Stimulated activated CD8-positive, alpha-beta memory T cell treated with anti-CD3 and anti-CD28 coated beads, Interleukin-12 subunit alpha, Interleukin-12 subunit beta, amount 100 ng/mL, for 24 hours (primary cell): ENCODE results near the gene S100A4.
"Not testable (repeated sequence)": the region's sequence is repeated elsewhere in the genome, so short reads cannot be mapped to it uniquely, and the experiment has no call there.

Experiments
- DNase-seq: peaks from one replicate; pipeline ENCODE4 v3.0.0-alpha.2; 2020; ENCODE audit errors: extremely low read depth

S100A4 gene

GRCh38 chr1:153545067-153546055 lies at the start of gene S100A4:
Gene S100A4 (minus strand): TSS chr1:153545806. CDS start chr1:153544794, 1,012 bp downstream.
- DNase-seq = peak; percentile 79

- DNase-seq = no peak
These were observed 47.1 kb upstream of the S100A4 start for GRCh38 chr1:153592748-153593147.

- DNase-seq = no peak
These were observed 42.9 kb upstream of the S100A4 start for GRCh38 chr1:153588482-153588881.

GRCh38 chr1:153588033-153588432 lies 42.4 kb upstream of the S100A4 start:
- DNase-seq = not testable (repeated sequence)

- DNase-seq = no peak
These were observed 41.7 kb upstream of the S100A4 start for GRCh38 chr1:153587314-153587713.

GRCh38 chr1:153586347-153586746 lies 40.7 kb upstream of the S100A4 start:
- no peak for DNase-seq

GRCh38 chr1:153585006-153585405 lies 39.4 kb upstream of the S100A4 start:
- no peak for DNase-seq

GRCh38 chr1:153583976-153584375 lies 38.4 kb upstream of the S100A4 start:
- no peak for DNase-seq

GRCh38 chr1:153583514-153583913 lies 37.9 kb upstream of the S100A4 start:
- DNase-seq = not testable (repeated sequence)

GRCh38 chr1:153582836-153583235 lies 37.2 kb upstream of the S100A4 start:
- DNase-seq = not testable (repeated sequence)

GRCh38 chr1:153578936-153579335 lies 33.3 kb upstream of the S100A4 start:
- DNase-seq = no peak

GRCh38 chr1:153578490-153578889 lies 32.9 kb upstream of the S100A4 start:
- no peak for DNase-seq

- no peak for DNase-seq
These were observed 32.0 kb upstream of the S100A4 start for GRCh38 chr1:153577624-153578051.

GRCh38 chr1:153577138-153577537 lies 31.5 kb upstream of the S100A4 start:
- DNase-seq = no peak

GRCh38 chr1:153575497-153575896 lies 29.9 kb upstream of the S100A4 start:
- not testable (repeated sequence) for DNase-seq

GRCh38 chr1:153575081-153575491 lies 29.5 kb upstream of the S100A4 start:
- not testable (repeated sequence) for DNase-seq

- no peak for DNase-seq
These were observed 27.7 kb upstream of the S100A4 start for GRCh38 chr1:153573351-153573750.

- DNase-seq = no peak
These were observed 27.0 kb upstream of the S100A4 start for GRCh38 chr1:153572569-153573015.

GRCh38 chr1:153571706-153572105 lies 26.1 kb upstream of the S100A4 start:
- no peak for DNase-seq

GRCh38 chr1:153570874-153571273 lies 25.3 kb upstream of the S100A4 start:
- DNase-seq = no peak

- DNase-seq = no peak
These were observed 23.9 kb upstream of the S100A4 start for GRCh38 chr1:153569465-153569864.

- DNase-seq = no peak
These were observed 22.9 kb upstream of the S100A4 start for GRCh38 chr1:153568367-153569099.
